Fibroblast of mammary gland (primary cell): ENCODE results near the gene CD8B.

ENCODE experiments used
- DNase-seq: peaks from one replicate; pipeline ENCODE4 v3.0.0-alpha.2; 2010; ENCODE audit warnings: low read depth
- H3K4me3 ChIP-seq: 2 replicates; pipeline ENCODE4 v1.5.1; 2011; ENCODE audit warnings: low read depth, mild to moderate bottlenecking, low read length, moderate library complexity; ENCODE audit not compliant: control insufficient read depth
- TF ChIP-seq, protein P1 (sequence below): conservative IDR thresholded peaks from 2 replicates; pipeline ENCODE4 v1.5.1; 2011; ENCODE audit warnings: low read depth, low read length, inconsistent platforms; ENCODE audit not compliant: control insufficient read depth, insufficient read depth

CD8B gene

DNA sequence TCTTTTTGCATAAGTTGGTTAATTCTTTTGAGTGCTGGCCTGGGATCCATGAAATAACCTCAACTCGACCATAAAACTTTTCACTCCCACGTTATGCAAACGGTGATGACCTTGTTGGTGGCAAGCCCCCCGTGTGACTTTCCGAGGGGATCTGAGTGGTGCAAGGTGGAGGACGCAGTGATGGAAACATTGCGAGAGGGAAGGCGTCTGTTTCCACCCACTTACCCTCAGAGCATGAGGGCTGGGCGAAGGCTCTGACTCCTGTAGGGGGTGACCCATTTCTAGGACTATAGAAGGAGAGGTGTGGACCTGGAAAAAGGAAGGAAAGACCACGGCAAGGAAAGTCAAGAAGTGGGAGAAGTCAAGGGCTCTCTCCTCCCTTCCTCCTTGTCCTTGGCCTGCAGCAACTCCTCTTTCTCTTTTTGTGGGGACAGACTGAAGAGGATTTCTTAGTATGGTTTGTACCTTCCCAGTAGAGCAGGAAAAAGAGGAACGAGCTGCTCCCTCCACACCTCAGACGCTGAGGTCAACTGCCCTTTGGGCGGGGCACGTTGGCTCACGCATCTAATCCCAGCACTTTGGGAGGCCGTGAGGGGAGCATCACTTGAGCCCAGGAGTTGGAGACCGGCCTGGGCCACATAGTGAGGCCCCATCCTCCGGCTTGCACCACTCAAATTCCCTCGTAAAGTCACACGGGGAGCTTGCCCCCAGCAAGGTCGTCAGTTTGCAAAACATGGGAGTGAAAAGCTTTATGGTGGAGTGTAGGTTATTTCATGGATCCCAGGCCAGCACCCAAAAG, 55.4 kb downstream of the CD8B start:
- TF ChIP-seq, protein P1, sequence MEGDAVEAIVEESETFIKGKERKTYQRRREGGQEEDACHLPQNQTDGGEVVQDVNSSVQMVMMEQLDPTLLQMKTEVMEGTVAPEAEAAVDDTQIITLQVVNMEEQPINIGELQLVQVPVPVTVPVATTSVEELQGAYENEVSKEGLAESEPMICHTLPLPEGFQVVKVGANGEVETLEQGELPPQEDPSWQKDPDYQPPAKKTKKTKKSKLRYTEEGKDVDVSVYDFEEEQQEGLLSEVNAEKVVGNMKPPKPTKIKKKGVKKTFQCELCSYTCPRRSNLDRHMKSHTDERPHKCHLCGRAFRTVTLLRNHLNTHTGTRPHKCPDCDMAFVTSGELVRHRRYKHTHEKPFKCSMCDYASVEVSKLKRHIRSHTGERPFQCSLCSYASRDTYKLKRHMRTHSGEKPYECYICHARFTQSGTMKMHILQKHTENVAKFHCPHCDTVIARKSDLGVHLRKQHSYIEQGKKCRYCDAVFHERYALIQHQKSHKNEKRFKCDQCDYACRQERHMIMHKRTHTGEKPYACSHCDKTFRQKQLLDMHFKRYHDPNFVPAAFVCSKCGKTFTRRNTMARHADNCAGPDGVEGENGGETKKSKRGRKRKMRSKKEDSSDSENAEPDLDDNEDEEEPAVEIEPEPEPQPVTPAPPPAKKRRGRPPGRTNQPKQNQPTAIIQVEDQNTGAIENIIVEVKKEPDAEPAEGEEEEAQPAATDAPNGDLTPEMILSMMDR = no peak
- DNase-seq = no peak
- H3K4me3 ChIP-seq = no peak overlapping the region

DNA sequence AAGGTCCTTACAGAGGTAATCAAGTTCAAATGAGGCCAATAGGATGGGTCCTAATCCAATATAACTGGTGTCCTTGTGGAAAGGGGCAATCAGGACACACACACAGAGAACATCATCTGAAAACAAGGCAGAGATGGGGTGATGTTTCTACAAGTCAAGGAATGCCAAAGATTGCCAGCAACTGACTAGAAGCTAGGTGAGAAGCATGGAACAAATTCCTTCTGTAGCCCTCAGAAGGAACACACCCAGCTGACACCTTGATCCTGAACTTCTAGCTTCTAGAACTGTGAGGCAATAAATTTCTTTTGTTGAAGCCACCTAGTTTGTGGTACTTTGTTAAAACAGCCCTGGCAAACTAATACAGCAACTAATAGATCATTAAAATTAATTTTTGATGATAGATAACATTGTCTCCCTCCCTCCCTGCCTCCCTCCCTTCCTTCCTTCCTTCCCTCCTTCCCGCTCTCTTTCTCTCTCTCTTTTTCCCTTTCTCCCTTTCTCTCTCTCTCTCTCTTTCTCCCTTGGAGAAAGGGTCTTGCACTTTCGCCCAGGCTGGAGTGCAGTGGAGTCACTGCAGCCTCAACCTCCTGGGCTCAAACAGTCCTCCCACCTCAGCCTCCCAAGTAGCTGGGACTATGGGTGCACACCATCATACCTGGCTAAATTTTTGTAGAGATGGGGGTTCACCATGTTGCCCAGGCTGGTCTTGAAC, 60.7 kb downstream of the CD8B start:
- no peak for DNase-seq
- TF ChIP-seq, protein P1 = no peak
- no peak overlapping the region for H3K4me3 ChIP-seq

DNA sequence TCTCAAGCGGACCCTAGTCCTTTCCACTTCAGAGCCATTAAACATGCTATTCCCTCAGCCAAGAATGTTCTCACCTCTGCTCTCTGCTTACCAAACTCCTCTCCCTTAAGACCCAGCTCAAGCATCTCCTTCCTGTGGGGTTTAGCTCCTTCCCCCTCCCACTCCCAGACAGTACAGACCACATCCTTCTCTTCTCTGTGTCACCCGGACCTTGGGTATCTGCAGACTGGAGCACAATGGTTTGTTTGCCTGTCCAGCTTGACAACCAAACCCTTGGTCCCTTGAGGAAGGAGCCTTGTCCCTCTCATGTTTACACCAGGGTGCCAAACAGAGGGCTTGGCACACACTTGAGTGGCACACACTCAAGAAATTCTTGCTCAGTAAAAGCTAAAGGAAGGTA, 66.8 kb downstream of the CD8B start:
- no peak for DNase-seq
- no peak overlapping the region for H3K4me3 ChIP-seq
- TF ChIP-seq, protein P1 = no peak

DNA sequence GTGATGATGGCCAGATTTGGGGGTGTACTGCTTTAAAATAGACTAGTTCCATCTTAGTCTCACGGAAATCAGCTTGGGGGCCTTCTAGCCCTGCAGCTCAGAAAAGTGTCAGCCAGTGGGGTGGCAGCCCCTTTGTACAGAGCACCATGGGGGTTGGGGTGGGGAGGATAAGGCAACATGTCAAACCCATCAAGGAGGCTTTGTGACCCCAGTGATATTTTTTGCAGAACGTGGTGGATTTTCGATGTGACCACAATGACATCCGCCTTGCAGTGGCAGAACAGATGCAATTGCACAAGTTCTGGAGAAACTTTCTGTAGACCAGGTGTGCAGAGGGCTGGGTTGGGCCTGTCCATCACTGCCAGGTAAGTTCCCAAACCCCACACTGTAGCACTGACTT, 67.9 kb downstream of the CD8B start:
- DNase-seq = no peak
- no peak overlapping the region for H3K4me3 ChIP-seq
- TF ChIP-seq, protein P1 = no peak

DNA sequence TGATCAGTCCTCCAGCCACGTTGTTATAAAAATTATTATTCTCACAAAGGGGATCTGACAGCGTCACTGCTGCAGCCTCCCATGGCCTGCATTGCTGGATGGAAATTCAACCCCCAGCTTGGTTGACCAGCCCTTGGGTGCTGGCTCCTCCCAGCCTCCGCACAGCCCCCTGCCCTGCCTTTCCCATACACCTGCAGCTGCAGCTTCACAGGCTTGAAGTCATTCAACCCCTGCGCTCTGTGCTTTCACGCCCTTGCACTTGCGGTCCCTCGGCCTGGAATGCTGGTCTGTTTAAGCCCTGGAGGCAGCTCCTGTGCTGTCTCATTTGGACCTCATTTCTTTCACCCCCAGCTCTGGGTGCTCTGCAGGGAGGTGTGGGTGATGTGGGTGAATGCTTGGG, 70.1 kb downstream of the CD8B start:
- DNase-seq = no peak
- TF ChIP-seq, protein P1 = no peak
- no peak overlapping the region for H3K4me3 ChIP-seq

DNA sequence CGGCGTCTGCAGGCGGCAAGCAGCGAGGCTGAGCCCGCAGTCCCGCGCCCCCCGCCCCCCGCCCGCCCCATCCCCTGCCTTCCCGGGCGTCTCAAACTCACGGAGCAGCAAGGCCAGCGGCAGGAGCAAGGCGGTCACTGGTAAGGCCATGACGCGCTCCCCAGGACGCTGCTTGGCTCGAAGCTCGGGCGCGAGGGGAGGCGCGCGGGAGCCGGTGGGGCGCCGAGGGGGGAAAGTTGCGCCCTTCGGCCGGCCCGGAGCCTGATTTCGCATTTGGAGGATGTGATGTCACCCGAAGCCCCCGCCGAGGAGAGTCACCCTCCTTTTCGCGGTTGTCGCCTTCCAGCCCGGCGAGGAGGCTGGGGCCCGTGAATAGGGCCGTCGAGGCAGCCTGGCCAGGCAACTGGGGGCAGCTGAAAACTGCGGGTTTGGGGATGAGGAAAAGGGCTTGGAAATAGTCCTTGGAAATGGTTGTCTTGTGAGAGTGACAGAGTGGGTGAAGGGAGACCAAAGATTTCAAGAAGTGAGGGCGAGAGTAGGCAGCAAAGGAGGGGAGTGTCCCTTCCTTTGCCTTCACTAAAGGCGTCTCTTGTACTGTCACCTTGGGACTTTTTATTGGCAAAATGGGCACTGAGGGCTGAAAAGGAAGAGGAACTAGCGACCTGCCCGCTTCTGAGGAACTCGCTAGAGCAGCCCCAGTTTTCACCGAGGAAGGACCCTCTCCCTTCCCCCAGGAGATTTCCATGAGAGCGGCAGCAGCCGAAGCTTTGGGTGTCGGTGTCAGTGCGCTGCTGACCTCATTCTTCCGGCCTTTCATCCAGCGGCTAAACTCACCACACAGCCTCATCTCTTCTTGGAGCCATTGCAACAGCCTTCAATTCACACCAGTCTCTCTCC, 70.8 kb downstream of the CD8B start, which contains the start of gene CD8A:
TSS of gene CD8A (minus strand) at position 238 of the 897 bp plus-strand sequence. CDS start at position 150, 88 bp downstream.
- TF ChIP-seq, protein P1 = no peak
- peak; percentile 30 for DNase-seq
- H3K4me3 ChIP-seq = no peak within 1 kb of the TSS
